K562 (cell line): Measurements from ENCODE around the gene SEC61A1. TPM values are rescaled to one million over a fixed set of nuclear protein-coding genes. Genes with fewer than 3 reads are reported as not detected.

Source experiments
- CREB3 ChIP-seq: fragments of 450-650 bp; conservative IDR thresholded peaks from 2 replicates; pipeline ENCODE4 v1.6.1; 2016; ENCODE audit warnings: missing genetic modification characterization, low read depth, mild to moderate bottlenecking, missing compliant biosample characterization, moderate library complexity
- CREB5 ChIP-seq: fragments of 250-450 bp; sonication (Bioruptor Pico); IDR thresholded peaks from 2 replicates; pipeline ENCODE4 v1.5.0; 2020; ENCODE audit warnings: mild to moderate bottlenecking
- GATAD2A ChIP-seq: fragments of 450-650 bp; IDR thresholded peaks from 2 replicates; pipeline ENCODE4 v1.6.1; 2017
- JUND ChIP-seq, 2 experiments: IDR thresholded peaks; 2 replicates in 1 of 2; 3 replicates in 1 of 2; pipeline ENCODE4 v1.6.1; 2011; ENCODE audit warnings: borderline replicate concordance in 2 of 2, low read depth in 2 of 2, low read length in 2 of 2, improper control_type of control experiment in 1 of 2, missing biosample characterization in 1 of 2, missing genetic modification characterization in 1 of 2, missing genetic modification reagents in 1 of 2
- MBD1 ChIP-seq: fragments of 250-450 bp; sonication (Bioruptor Pico); IDR thresholded peaks from 2 replicates; pipeline ENCODE4 v1.8.0; 2022; ENCODE audit warnings: inconsistent platforms
- PHB ChIP-seq: fragments of 250-450 bp; sonication (Bioruptor Pico); IDR thresholded peaks from 2 replicates; pipeline ENCODE4 v1.5.0; 2021
- SMAD3 ChIP-seq: fragments of 450-650 bp; formaldehyde crosslinking; conservative IDR thresholded peaks from 2 replicates; pipeline ENCODE4 v1.4.0; 2020; ENCODE audit warnings: mild to moderate bottlenecking
- SMAD4 ChIP-seq: fragments of 250-450 bp; sonication (Bioruptor Pico); conservative IDR thresholded peaks from 2 replicates; pipeline ENCODE4 v1.8.0; 2021; ENCODE audit warnings: inconsistent platforms, mild to moderate bottlenecking, moderate library complexity
- SREBF1 ChIP-seq: fragments of 150-350 bp; IDR thresholded peaks from 2 replicates; pipeline ENCODE4 v1.6.1; 2014; ENCODE audit warnings: antibody characterized with exemption, low read depth, low read length, borderline replicate concordance
- TRIM25 ChIP-seq: fragments of 450-650 bp; IDR thresholded peaks from 2 replicates; pipeline ENCODE4 v1.7.0; 2016; ENCODE audit warnings: borderline replicate concordance
- USF1 ChIP-seq: sonication (generic); formaldehyde crosslinking; IDR thresholded peaks from 2 replicates; pipeline ENCODE4 v1.9.0; 2022; ENCODE audit warnings: mild to moderate bottlenecking, missing genetic modification reagents
- ZBTB26 ChIP-seq: fragments of 450-650 bp; formaldehyde crosslinking; IDR thresholded peaks from 2 replicates; pipeline ENCODE4 v1.4.0; 2022; ENCODE audit warnings: missing genetic modification characterization
- ZFPM2 ChIP-seq: fragments of 250-450 bp; sonication (Bioruptor Pico); IDR thresholded peaks from 2 replicates; pipeline ENCODE4 v1.5.1; 2022; ENCODE audit warnings: mild to moderate bottlenecking
- ZMIZ1 ChIP-seq, 2 experiments: fragments of 150-350 bp in 1 of 2; IDR thresholded peaks; 2 replicates each; pipeline ENCODE4 v1.6.1; 2012 to 2016; ENCODE audit warnings: low read depth in 2 of 2, low read length in 2 of 2, mild to moderate bottlenecking in 1 of 2, moderate library complexity in 1 of 2
- polyA plus RNA-seq, 8 experiments: library from polyadenylated mRNA; depleted of rRNA in 4 of 8; stranded (reverse) in 5 of 8; unstranded in 3 of 8; fragments of >200 nt; fragmentation: Nextera tagmentation in 2 of 8; fragmentation: Illumina TruSeq in 1 of 8; extraction: Ambion mirVana in 2 of 8; extraction: Trizol in 1 of 8; gene quantifications; 2 replicates each; pipeline versions ENCODE4 v1.2.1 to v1.2.3, GENCODE V29; 2011 to 2014; ENCODE audit warnings: inconsistent platforms in 1 of 8, missing spikeins in 1 of 8
- total RNA-seq, 7 experiments: library from RNA; depleted of rRNA in 6 of 7; stranded (reverse); fragments of >200 nt in 6 of 7; fragmentation: Illumina TruSeq in 2 of 7; extraction: Trizol in 2 of 7; gene quantifications; 2 replicates each; pipeline versions ENCODE4 v1.2.1 to v1.2.3, GENCODE V29; 2011 to 2021; ENCODE audit warnings: low replicate concordance in 1 of 7

The SEC61A1 gene
- total and polyA plus RNA-seq, 9 of the 15 experiments (the other 6 are each of a cell fraction or from before 2014, with no cell fraction given): 1.9 to 140 (median 79.1) TPM

- TF ChIP-seq USF1 (CRISPR knock-in tag) (peak; percentile 39; the same call in 1 of the 2 replicates), ZFPM2 (CRISPR knock-in tag) (no peak), SREBF1 (no peak), ZMIZ1 (IDR thresholded peaks at IDR 0.05; ENCODE audit: low read depth in 2 of 2, low read length in 2 of 2) (peak in 1 of 2 experiments; percentile 76; a peak in 2 of 4 replicates), TRIM25 (no peak), MBD1 (no peak), GATAD2A (no peak), CREB5 (no peak), ZBTB26 (no peak), CREB3 (tag) (no peak), SMAD4 (peak; percentile 97), JUND (IDR thresholded peaks at IDR 0.05; ENCODE audit: borderline replicate concordance, low read depth, low read length) (peak; percentile 66), JUND (tag; IDR thresholded peaks at IDR 0.05; ENCODE audit: borderline replicate concordance, low read depth, low read length) (no peak; the same call in 2 of the 3 replicates), SMAD3 (CRISPR knock-in tag) (0 out of 2 replicates have a peak, but pooled peaks have one; percentile 20), PHB (CRISPR knock-in tag) (no peak)
Measured at GRCh38 chr3:128076483-128077201, 24.4 kb downstream of the SEC61A1 start (continued).
